HepG2 (cell line): Measurements from ENCODE around the gene SLN. TPM values are rescaled to one million over a fixed set of nuclear protein-coding genes. Genes with fewer than 3 reads are reported as not detected.

ENCODE experiments used
- ATAC-seq: fragments of 200-7000 bp; cut with Tn5 transposase; 3 replicates; pipeline ENCODE4 v1.9.1; 2020; ENCODE audit warnings: mild to moderate bottlenecking, moderate library complexity
- BruUV-seq: library from RNA; stranded (reverse); fragments of 400-500 nt; replicated peaks from 2 replicates; lab custom pipeline; 2021; lab: Mats Ljungman, UMichigan
- CTCF ChIA-PET: fragments of 300-600 bp; formaldehyde crosslinking; extraction: SDS; loops from one replicate; lab custom pipeline; 2021; ENCODE audit warnings: low total read pairs, inconsistent platforms, low intra/inter-chr PET ratio; lab: Yijun Ruan, JAX
- POLR2A ChIA-PET: fragments of 350-600 bp; sonication (Branson Sonifier 250); formaldehyde crosslinking; loops from one replicate; lab custom pipeline; 2020; ENCODE audit warnings: antibody characterized with exemption, inconsistent platforms; lab: Yijun Ruan, JAX
- DNase-seq: peaks from one replicate; pipeline ENCODE4 v3.0.0-alpha.2; 2015; ENCODE audit warnings: low spot score
- FAIRE-seq: peaks from 3 replicates; lab custom pipeline; 2011; peaks lifted over from hg19 to GRCh38; lab: Jason Lieb, UNC
- H2AFZ ChIP-seq: one replicate; pipeline ENCODE4 v1.6.1; 2011; ENCODE audit warnings: low read length, inconsistent platforms
- H3K27ac ChIP-seq: fragments of 300-600 bp; 3 replicates; pipeline ENCODE4 v1.8.0; 2011; ENCODE audit warnings: mixed run types, mild to moderate bottlenecking, mixed read lengths, low read length, inconsistent platforms; ENCODE audit not compliant: insufficient read depth; ENCODE audit errors: extremely low read length
- H3K27me3 ChIP-seq, 2 experiments: fragments of 200-600 bp in 1 of 2; 2 replicates in 1 of 2; 3 replicates in 1 of 2; pipeline versions ENCODE4 v1.6.0 to v1.8.0; 2011; ENCODE audit warnings: low read length in 2 of 2, mild to moderate bottlenecking in 2 of 2, moderate library complexity in 2 of 2, inconsistent platforms in 1 of 2; ENCODE audit not compliant: insufficient read depth in 2 of 2, control insufficient read depth in 1 of 2
- H3K36me3 ChIP-seq, 2 experiments: fragments of 200-600 bp in 1 of 2; replicated peaks in 1 of 2; 2 replicates in 1 of 2; 3 replicates in 1 of 2; pipeline versions ENCODE4 v1.5.1 to v1.8.0; 2011; ENCODE audit warnings: low read length in 2 of 2, inconsistent platforms in 1 of 2; ENCODE audit not compliant: insufficient read depth in 2 of 2, control insufficient read depth in 1 of 2
- H3K4me1 ChIP-seq: 2 replicates; pipeline ENCODE4 v1.5.1; 2012; ENCODE audit warnings: low read length, inconsistent platforms; ENCODE audit not compliant: insufficient read depth
- H3K4me2 ChIP-seq: 2 replicates; pipeline ENCODE4 v1.6.0; 2011; ENCODE audit warnings: low read depth, low read length, inconsistent platforms
- H3K4me3 ChIP-seq, 3 experiments: fragments of 200-600 bp in 1 of 3; sonication (generic), shearing (Covaris generic) in 1 of 3; replicated peaks in 1 of 3; 2 replicates each; pipeline ENCODE4 v1.5.1; 2011 to 2016; ENCODE audit warnings: low read length in 3 of 3, inconsistent platforms in 2 of 3, low read depth in 2 of 3, mild to moderate bottlenecking in 2 of 3, control low read depth in 1 of 3, mixed read lengths in 1 of 3; ENCODE audit not compliant: insufficient read depth in 1 of 3
- H3K79me2 ChIP-seq: one replicate; pipeline ENCODE4 v1.6.1; 2011; ENCODE audit warnings: low read length, inconsistent platforms; ENCODE audit not compliant: insufficient read depth
- H3K9ac ChIP-seq: 2 replicates; pipeline ENCODE4 v1.6.0; 2011; ENCODE audit warnings: mild to moderate bottlenecking, low read depth, low read length, inconsistent platforms; ENCODE audit not compliant: insufficient read depth
- H3K9me3 ChIP-seq: 2 replicates; pipeline ENCODE4 v1.5.1; 2012; ENCODE audit warnings: mild to moderate bottlenecking, low read length
- H4K20me1 ChIP-seq: 2 replicates; pipeline ENCODE4 v1.6.0; 2011; ENCODE audit warnings: inconsistent platforms, mild to moderate bottlenecking, low read length, moderate library complexity; ENCODE audit not compliant: insufficient read depth
- ATAD3A ChIP-seq: sonication (generic); formaldehyde crosslinking; IDR thresholded peaks from 2 replicates; pipeline ENCODE4 v1.4.0; 2020; ENCODE audit warnings: missing genetic modification reagents
- HES4 ChIP-seq: sonication (generic); formaldehyde crosslinking; IDR thresholded peaks from 2 replicates; pipeline ENCODE4 v1.9.0; 2021; ENCODE audit warnings: mild to moderate bottlenecking, missing genetic modification reagents, borderline replicate concordance
- TBX2 ChIP-seq: sonication (generic); formaldehyde crosslinking; IDR thresholded peaks from 2 replicates; pipeline ENCODE4 v1.5.0; 2020; ENCODE audit warnings: missing genetic modification reagents, mild to moderate bottlenecking, borderline replicate concordance
- ZBTB25 ChIP-seq: IDR thresholded peaks from 2 replicates; pipeline ENCODE4 v1.6.1; 2018; ENCODE audit warnings: missing genetic modification reagents
- ZFX ChIP-seq: sonication (generic); formaldehyde crosslinking; IDR thresholded peaks from 2 replicates; pipeline ENCODE4 v1.4.0; 2020; ENCODE audit warnings: mild to moderate bottlenecking, low read depth, missing genetic modification reagents, moderate library complexity
- ZHX1 ChIP-seq: sonication (generic); formaldehyde crosslinking; IDR thresholded peaks from 2 replicates; pipeline ENCODE4 v1.8.1; 2022; ENCODE audit warnings: low read depth, mild to moderate bottlenecking, missing genetic modification reagents
- ZNF333 ChIP-seq: sonication (generic); formaldehyde crosslinking; IDR thresholded peaks from 2 replicates; pipeline ENCODE4 v1.4.0; 2020; ENCODE audit warnings: mild to moderate bottlenecking, missing genetic modification reagents, borderline replicate concordance
- ZNF501 ChIP-seq: sonication (generic); formaldehyde crosslinking; IDR thresholded peaks from 2 replicates; pipeline ENCODE4 v1.5.1; 2020; ENCODE audit warnings: mild to moderate bottlenecking, moderate library complexity, missing genetic modification reagents
- ZNF75D ChIP-seq: sonication (generic); formaldehyde crosslinking; IDR thresholded peaks from 2 replicates; pipeline ENCODE4 v1.8.1; 2023; ENCODE audit warnings: missing genetic modification reagents, mild to moderate bottlenecking, borderline replicate concordance
- ZZZ3 ChIP-seq: sonication (generic); formaldehyde crosslinking; IDR thresholded peaks from 2 replicates; pipeline ENCODE4 v1.4.0; 2020; ENCODE audit warnings: missing genetic modification reagents, mild to moderate bottlenecking, borderline replicate concordance
- WGBS: methylation state at CpG from one replicate; pipeline ENCODE4 v1.1.6; 2017; ENCODE audit warnings: low lambda C conversion rate; 5-methylcytosine and 5-hydroxymethylcytosine counted together
- in situ Hi-C: cut with HindIII; loops from 2 replicates; pipeline ENCODE4 v1.10.0; 2017; ENCODE audit warnings: low pct_unique_long_range_greater_than_20kb; ENCODE audit not compliant: extremely low pct_ligation_motif_present
- intact Hi-C: fragments of 100-400 bp; cut with micrococcal nuclease; formaldehyde crosslinking; loops from one replicate; pipeline ENCODE4 v1.10.0; 2022; ENCODE audit not compliant: unreplicated experiment
- polyA plus RNA-seq, 8 experiments: library from polyadenylated mRNA; depleted of rRNA in 3 of 8; stranded (reverse) in 7 of 8; unstranded in 1 of 8; fragments of >200 nt; fragmentation: Illumina TruSeq in 4 of 8; extraction: Trizol in 4 of 8; gene quantifications; 2 replicates each; pipeline versions ENCODE4 v1.2.1 to v1.2.3, GENCODE V29; 2011 to 2016; ENCODE audit warnings: low read depth in 4 of 8, missing spikeins in 1 of 8, mixed read lengths in 1 of 8; ENCODE audit not compliant: insufficient read depth in 1 of 8
- total RNA-seq, 5 experiments: library from RNA; depleted of rRNA; stranded (reverse); fragments of >200 nt; fragmentation: Illumina TruSeq; extraction: Trizol; gene quantifications; 2 replicates each; pipeline ENCODE4 v1.2.3, GENCODE V29; 2016; ENCODE audit warnings: low read depth in 1 of 5
- TF ChIP-seq, protein P1 (sequence below): sonication (generic); formaldehyde crosslinking; IDR thresholded peaks from 2 replicates; pipeline ENCODE4 v1.4.0; 2020; ENCODE audit warnings: missing genetic modification reagents
- TF ChIP-seq, protein P2 (sequence below): sonication (generic); formaldehyde crosslinking; IDR thresholded peaks from 2 replicates; pipeline ENCODE4; 2020; ENCODE audit warnings: missing genetic modification reagents, mild to moderate bottlenecking, borderline replicate concordance
- TF ChIP-seq, protein P3 (sequence below): sonication (generic); formaldehyde crosslinking; IDR thresholded peaks from 2 replicates; pipeline ENCODE4 v1.5.0; 2020; ENCODE audit warnings: missing genetic modification reagents

SLN gene
- total and polyA plus RNA-seq, 2 of the 13 experiments (the other 11 are each of a cell fraction or from before 2014, with no cell fraction given): not detected

DNA sequence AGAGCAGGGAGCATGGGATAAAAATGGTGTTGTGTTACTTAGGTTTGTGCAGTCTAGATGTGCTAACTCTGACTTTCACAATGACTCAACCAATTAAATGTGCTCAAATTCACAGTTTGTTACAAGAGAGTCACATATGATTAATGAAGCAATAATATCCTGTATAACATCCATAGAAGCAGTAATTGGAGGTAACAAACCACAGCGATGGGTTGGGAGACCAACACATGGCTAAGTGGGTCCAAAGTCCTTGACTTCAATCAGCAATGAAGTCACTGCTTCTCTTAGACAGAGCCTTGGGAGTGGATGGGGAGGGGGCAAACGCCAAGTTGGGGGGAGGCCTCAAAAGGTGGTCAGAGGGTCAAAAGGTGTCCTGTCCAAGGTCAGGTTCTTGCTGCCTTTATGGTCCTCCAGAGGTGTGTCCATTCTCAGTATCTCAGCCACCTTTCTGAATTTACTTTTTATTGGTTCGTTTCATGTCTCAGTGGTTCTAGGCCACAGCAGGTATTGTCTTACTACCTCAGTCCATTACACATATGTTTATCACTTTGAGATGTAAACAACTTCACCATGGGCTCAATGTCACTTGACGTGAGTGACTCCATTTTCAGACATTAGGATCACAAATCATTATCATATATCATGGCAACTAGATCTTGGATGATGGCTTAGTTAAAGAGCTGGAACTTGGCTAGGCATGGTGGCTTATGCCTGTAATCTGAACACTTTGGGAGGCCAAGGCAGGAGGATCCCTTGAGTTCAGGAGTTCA is 32.4 kb downstream of the SLN start:
- no peak overlapping the region for H3K4me2 ChIP-seq
- H3K36me3 ChIP-seq: no peaks in the 10 kb centered on the region
- no peak overlapping the region for H3K4me3 ChIP-seq
- in situ Hi-C loops (no loop called here), intact Hi-C loops (no loop called here)
- peaks cover 0 to 4% of the 10 kb centered on the region in 2 experiments; a peak in 1 of 5 replicates for H3K27me3 ChIP-seq
- H3K79me2 ChIP-seq: no peaks in the 10 kb centered on the region
- FAIRE-seq (no peak), DNase-seq (no peak), ATAC-seq (no peak)
- ChIA-PET POLR2A (no interaction called here), CTCF (no interaction called here)
- no peaks in the 10 kb centered on the region for H3K9me3 ChIP-seq
- BruUV-seq: no TSS peak
- no peaks in the 10 kb centered on the region for H4K20me1 ChIP-seq
- WGBS: 33% methylated on average over 4 of the region's 4 CpGs
- H2AFZ ChIP-seq: no peak overlapping the region
- H3K9ac ChIP-seq: no peak overlapping the region
- no peaks in the 10 kb centered on the region for H3K4me1 ChIP-seq
- no peak overlapping the region for H3K27ac ChIP-seq
- no peak for TF ChIP-seq ATAD3A
- TF ChIP-seq ZNF75D (CRISPR knock-in tag): no peak
- no peak for TF ChIP-seq ZNF501 (CRISPR knock-in tag)
- TF ChIP-seq, protein P1, sequence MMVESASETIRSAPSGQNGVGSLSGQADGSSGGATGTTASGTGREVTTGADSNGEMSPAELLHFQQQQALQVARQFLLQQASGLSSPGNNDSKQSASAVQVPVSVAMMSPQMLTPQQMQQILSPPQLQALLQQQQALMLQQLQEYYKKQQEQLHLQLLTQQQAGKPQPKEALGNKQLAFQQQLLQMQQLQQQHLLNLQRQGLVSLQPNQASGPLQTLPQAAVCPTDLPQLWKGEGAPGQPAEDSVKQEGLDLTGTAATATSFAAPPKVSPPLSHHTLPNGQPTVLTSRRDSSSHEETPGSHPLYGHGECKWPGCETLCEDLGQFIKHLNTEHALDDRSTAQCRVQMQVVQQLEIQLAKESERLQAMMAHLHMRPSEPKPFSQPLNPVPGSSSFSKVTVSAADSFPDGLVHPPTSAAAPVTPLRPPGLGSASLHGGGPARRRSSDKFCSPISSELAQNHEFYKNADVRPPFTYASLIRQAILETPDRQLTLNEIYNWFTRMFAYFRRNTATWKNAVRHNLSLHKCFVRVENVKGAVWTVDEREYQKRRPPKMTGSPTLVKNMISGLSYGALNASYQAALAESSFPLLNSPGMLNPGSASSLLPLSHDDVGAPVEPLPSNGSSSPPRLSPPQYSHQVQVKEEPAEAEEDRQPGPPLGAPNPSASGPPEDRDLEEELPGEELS (CRISPR knock-in tag): no peak
- TF ChIP-seq, protein P2, sequence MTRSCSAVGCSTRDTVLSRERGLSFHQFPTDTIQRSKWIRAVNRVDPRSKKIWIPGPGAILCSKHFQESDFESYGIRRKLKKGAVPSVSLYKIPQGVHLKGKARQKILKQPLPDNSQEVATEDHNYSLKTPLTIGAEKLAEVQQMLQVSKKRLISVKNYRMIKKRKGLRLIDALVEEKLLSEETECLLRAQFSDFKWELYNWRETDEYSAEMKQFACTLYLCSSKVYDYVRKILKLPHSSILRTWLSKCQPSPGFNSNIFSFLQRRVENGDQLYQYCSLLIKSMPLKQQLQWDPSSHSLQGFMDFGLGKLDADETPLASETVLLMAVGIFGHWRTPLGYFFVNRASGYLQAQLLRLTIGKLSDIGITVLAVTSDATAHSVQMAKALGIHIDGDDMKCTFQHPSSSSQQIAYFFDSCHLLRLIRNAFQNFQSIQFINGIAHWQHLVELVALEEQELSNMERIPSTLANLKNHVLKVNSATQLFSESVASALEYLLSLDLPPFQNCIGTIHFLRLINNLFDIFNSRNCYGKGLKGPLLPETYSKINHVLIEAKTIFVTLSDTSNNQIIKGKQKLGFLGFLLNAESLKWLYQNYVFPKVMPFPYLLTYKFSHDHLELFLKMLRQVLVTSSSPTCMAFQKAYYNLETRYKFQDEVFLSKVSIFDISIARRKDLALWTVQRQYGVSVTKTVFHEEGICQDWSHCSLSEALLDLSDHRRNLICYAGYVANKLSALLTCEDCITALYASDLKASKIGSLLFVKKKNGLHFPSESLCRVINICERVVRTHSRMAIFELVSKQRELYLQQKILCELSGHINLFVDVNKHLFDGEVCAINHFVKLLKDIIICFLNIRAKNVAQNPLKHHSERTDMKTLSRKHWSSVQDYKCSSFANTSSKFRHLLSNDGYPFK: no peak
- TF ChIP-seq ZFX (CRISPR knock-in tag): no peak
- TF ChIP-seq ZHX1: no peak
- no peak for TF ChIP-seq HES4 (CRISPR knock-in tag)
- TF ChIP-seq ZBTB25: no peak
- TF ChIP-seq, protein P3, sequence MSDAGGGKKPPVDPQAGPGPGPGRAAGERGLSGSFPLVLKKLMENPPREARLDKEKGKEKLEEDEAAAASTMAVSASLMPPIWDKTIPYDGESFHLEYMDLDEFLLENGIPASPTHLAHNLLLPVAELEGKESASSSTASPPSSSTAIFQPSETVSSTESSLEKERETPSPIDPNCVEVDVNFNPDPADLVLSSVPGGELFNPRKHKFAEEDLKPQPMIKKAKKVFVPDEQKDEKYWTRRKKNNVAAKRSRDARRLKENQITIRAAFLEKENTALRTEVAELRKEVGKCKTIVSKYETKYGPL: no peak
- TF ChIP-seq TBX2 (CRISPR knock-in tag): no peak
- no peak for TF ChIP-seq ZZZ3 (CRISPR knock-in tag)
- TF ChIP-seq ZNF333: no peak
